ENCODE measurements around the gene KCNIP3.
"Not testable (repeated sequence)": the region's sequence is repeated elsewhere in the genome, so short reads cannot be mapped to it uniquely, and the experiment has no call there.

Gene KCNIP3

DNA sequence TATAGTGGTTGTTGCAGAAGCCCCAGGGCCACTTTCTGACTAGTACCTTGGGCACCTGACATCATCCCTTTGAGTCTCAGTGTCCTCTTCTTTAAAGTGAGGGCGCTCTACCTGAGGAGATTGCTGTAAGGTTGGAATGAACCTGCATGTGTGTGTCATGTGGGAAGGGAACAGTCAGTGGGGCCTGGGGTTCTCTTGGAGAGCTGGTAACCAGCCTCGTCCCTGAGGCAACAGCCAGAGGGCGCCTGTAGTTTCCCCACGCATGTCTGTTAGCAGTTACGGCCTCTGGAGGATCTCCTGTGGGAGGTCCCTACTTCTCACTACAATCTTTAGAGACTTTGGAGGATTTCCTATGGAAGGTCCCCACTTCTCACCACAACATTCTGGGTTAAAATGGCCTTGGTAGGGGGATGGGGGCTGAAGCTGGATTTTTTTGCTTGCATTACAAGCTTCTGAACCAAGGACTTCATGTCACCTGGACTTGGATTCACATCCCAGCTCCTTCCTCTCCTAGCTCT lies 106.1 kb downstream of the KCNIP3 start:
- intact Hi-C loops (cut with DNase I) = not testable (repeated sequence)
- DNase-seq = peak; percentile 37 to 83 (median 65)

DNA sequence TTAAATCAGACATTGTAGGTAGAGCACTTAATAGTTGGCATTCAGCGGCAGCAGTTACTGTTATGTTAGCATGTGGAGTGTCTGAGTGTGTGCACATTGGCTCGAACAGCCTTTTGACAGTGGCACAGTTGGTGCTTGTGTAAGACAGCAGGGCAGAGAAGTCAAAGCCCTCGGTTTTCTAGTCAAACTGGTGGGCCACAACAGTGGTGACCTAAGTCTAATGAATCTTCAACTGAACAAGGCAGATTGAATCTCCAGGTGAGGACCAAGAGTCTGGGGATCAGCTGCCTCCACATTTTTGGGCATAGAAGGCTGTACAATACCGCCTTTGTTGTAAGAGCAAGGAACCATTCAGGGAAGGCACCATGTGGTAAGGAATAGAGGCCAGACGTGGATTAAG lies 106.7 kb downstream of the KCNIP3 start:
- intact Hi-C loops (cut with DNase I) = not testable (repeated sequence)
- DNase-seq = peak in 1 of 42 donors; percentile 8

DNA sequence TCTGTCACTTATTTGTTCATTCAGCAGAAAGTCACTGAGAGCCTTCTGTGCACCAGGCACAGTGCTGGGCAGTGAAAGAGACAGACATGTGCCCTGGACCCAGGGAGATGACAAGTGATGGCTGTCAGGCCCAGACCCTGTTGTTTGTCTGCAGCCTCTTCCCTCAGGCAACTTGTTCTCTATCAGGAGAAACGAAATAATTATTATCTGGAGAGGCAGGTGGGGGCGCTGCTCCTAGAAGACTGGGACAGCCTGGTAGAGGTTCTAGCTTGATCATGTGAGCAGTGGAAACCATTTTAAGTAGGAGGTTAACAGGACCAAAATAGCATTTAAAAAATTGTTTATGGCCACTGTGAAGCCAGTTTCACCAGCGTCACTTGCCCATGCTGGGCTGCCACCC lies 107.5 kb downstream of the KCNIP3 start:
- intact Hi-C loops (cut with DNase I) = not testable (repeated sequence)
- DNase-seq = peak in 1 of 42 donors; percentile 2

GRCh38 chr2:95411239-95411638 lies 114.1 kb downstream of the KCNIP3 start:
- intact Hi-C loops (cut with DNase I); DNase-seq: not testable (repeated sequence)

DNA sequence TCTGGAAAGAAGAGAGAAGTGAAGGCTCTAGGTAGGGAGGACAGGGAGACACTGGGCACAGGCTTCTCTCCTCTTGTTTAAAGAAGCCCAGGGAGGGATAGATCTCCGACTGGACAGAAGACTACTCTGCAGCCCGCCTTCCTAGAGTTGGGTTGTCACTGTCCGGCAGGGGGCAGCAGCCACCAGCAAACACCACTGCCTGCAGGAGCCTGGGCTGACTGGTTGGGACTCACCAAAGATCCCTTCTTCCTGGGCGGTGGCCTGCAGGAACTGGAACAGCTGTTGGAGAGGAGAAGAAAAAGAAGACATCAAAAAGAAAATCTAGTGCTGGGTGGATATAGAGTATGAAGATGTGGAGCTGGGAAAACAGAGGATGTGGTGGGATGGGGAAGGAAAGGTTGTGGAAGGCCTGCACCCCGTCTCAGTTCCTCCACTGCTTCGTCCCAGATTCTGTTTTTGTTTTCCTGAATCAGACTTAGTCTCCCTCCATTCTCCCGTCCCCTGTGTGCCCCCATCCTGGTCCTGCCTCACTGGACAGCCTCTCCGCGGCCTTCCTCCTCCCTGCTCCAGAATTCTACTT lies 117.0 kb downstream of the KCNIP3 start:
- peak; percentile 70 to 97 (median 91) for DNase-seq
- intact Hi-C loops (cut with DNase I) = not testable (repeated sequence)

- DNase-seq; intact Hi-C loops (cut with DNase I): not testable (repeated sequence)
Measured at GRCh38 chr2:95415138-95415537, 118.0 kb downstream of the KCNIP3 start.

DNA sequence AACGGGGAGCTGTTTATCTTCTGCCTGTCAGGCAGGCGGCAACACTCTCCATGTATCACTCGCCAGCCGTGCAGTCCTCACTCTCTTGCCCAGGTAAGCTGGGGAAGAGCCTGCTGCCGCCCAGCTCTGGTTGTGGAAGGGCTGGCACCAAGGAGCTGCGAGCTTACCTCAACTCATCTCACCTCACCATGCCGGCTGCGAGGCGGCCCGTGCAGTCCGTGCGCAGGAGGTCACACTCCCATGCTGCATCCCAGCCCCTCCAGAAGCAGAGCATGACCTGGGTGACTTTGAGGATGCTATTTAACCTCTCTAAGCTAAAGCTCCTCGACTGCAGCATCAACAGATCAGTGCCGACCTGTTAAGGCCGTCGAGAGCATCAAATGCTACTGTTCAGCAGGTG lies 118.4 kb downstream of the KCNIP3 start:
- intact Hi-C loops (cut with DNase I); DNase-seq: not testable (repeated sequence)

GRCh38 chr2:95427196-95427867 lies 130.2 kb downstream of the KCNIP3 start:
- DNase-seq; intact Hi-C loops (cut with DNase I): not testable (repeated sequence)

DNA sequence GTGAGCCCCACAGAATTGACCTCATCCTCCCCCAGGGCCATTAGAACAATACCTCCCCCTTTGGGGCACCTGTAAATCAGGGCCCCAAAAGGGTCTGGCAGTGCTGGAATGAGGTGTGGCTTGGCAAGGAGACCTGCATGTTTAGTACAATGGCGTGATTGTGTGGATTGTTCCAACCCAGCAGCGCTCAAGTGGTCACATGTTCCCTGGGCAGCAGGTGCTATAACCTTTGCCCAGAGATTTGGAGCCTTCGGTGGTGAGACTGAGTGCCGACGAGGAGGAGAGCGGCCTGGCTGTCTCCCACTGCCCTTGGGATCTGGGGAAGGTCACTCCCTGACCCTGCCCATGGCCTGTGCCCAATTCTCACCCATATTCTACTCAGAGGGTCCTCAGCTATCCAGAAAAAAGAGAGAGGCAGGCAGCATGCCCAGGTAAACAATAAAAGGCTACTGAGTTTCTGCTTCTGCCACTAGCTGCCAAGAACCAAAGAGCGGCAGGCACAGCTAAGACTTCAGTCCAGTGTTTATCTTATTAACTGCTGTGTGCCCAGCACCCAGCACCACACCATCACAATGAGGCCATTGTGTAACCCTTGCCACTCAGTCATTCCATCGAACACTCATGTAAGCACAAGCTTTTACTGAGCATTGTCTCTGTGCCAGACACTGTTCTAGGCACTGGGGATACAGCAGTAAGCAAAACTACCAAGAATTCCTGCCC lies 132.8 kb downstream of the KCNIP3 start:
- intact Hi-C loops (cut with DNase I); DNase-seq: not testable (repeated sequence)

- DNase-seq; intact Hi-C loops (cut with DNase I): not testable (repeated sequence)
Measured at GRCh38 chr2:95433373-95433772, 136.2 kb downstream of the KCNIP3 start.

DNA sequence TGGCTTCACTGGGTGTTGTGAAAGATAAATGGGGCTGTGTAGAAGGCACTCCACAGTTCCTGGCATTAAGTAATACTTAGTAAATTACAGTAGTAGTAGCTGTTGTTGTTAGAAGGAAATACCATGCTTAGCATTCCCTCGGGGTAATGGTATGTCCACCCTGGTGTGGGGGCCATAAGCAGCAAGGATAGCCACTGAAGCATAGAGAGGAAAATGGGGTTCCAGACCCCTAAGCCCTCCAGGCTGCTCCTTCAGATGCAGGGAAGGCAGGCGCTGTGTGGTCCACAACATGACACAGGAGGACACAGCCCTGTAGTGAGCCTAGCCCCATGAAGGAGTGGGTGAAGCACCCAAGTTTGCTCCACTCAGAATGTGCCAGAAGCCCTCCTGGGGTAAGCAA lies 136.8 kb downstream of the KCNIP3 start:
- intact Hi-C loops (cut with DNase I) = not testable (repeated sequence)
- peak in 2 of 42 donors; percentile 3 to 36 for DNase-seq

GRCh38 chr2:95434507-95435076 lies 137.4 kb downstream of the KCNIP3 start:
- intact Hi-C loops (cut with DNase I) = not testable (repeated sequence)
- DNase-seq = peak in 27 of 42 donors; percentile 13 to 72 (median 40)

DNA sequence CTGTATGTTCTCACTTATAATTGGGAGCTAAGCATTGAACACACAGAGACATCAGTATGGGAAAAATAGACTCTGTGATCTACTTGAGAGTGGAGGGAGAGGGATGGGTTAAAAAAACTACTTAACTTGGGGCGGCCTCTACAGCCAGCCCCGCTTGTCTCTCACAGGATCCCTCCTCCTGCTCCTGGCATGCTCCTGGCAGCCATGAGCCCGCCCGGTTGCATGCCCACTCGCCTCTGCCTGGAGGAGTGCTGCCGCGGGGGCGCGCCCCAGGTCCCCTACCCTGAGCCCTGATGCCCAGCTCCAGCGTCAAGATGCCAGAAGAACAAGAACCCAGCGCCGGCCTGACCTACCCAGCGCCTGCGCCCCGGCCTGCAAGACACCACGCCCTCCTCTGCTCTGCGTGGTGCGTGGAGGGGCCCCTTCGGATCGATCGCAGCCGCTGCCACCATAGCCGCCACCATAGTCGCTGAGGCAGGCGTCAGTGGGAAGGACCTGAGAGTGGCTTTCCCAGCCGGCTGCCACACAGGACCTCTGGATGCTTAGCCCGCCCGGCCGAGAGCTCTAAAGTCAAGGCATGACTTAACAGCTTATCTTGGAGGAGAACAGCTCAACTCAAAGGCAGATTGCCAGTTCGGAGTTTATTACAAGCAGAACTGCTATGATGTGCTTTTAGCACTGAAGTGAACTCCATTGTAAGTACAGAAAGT lies 138.2 kb downstream of the KCNIP3 start:
- intact Hi-C loops (cut with DNase I); DNase-seq: not testable (repeated sequence)
